Stimulated activated CD4-positive, alpha-beta T cell treated with anti-CD3 and anti-CD28 coated beads, Interleukin-12 subunit alpha, Interleukin-12 subunit beta, amount 100 ng/mL, for 48 hours (primary cell): ENCODE results near the gene GFRA1.

ENCODE experiments used
- DNase-seq, 3 donors: peaks; one replicate each; pipeline ENCODE4 v3.0.0-alpha.2; 2020; ENCODE audit warnings: low read depth in 2 of 3, low spot score in 1 of 3

GFRA1 gene, protein sequence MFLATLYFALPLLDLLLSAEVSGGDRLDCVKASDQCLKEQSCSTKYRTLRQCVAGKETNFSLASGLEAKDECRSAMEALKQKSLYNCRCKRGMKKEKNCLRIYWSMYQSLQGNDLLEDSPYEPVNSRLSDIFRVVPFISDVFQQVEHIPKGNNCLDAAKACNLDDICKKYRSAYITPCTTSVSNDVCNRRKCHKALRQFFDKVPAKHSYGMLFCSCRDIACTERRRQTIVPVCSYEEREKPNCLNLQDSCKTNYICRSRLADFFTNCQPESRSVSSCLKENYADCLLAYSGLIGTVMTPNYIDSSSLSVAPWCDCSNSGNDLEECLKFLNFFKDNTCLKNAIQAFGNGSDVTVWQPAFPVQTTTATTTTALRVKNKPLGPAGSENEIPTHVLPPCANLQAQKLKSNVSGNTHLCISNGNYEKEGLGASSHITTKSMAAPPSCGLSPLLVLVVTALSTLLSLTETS

DNA sequence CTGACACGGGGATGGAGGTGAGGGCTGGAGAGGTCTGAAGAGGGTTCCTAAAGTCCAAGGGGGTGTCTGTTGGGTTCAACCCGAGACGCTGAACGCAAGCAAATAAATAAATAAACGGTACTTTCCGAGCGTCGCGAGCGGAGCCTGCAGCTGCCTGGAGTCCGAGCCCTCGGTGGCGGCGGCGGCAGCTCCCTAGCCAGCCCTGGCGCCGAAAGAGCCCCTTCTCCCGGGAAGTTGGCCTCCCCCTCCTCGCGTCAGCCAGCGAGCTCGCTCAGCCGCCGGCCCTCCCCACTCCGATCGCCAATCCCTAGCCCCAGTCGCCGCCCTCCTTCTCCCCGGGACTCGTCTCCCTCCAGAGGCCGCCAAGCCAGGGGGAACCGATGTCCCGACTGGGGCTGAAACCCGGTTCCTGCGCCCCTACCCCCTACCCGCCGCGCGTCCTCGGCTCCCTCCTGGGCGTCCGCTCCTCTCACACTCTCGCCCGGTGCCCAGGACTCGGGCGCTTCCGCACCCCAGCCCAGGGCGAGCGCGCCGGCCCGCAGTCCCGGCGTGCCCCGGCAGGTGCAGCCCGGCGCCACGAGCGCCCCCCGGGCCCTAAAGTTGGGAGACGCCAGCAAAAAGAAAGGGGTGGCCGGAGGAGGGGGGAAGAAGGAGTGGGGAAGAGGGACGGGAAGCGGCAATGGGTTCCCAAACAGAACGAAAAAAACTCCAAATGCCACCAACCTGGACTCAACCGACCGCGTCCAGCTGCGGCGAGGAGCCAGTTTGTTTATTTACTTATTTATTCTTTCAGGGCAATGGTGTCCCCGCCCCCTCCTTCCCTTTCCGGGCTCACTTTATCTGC is at the start of gene GFRA1:
TSS of gene GFRA1 (minus strand) at position 767 of the 844 bp plus-strand sequence. CDS start 1,177 bp downstream, outside the sequence.
- no peak for DNase-seq

DNA sequence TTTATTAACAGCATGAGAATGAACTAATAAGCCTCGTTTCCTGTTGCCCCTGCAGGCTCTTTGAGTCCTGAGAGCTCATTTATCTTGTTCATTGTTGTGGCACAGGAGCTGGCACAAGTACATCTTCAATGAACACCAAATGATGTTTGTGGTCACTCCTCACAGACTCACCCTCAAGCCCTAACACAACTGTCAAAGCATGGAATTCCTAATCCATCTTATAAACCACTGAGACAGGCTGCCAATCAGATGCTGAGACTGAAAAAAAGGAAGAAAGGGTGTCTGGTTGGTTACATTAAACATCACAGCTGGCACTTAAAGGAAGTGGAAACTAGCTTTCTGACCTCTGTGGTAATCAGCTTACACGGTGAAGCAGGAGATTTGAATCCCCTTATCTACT is 43.5 kb upstream of the GFRA1 start:
- DNase-seq = no peak

DNA sequence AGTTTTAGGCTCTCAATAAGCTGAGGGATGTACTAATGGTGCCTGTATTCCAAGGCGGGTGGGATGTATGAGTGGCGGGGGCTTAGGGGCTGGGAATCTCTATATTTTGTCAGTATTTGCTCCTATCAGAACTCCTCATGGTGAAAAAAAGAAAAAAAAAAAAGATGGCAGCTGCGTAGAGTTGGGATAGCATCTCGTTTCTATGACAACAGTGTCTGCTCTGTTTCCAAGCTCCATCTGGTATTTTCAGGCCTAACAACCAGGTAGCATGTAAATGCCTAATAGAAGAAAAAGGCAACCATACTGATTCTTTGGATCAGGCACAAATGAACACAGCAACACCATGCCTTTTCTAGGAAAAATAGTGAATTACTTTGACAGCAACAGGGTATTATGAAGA is 39.5 kb upstream of the GFRA1 start:
- no peak for DNase-seq

DNA sequence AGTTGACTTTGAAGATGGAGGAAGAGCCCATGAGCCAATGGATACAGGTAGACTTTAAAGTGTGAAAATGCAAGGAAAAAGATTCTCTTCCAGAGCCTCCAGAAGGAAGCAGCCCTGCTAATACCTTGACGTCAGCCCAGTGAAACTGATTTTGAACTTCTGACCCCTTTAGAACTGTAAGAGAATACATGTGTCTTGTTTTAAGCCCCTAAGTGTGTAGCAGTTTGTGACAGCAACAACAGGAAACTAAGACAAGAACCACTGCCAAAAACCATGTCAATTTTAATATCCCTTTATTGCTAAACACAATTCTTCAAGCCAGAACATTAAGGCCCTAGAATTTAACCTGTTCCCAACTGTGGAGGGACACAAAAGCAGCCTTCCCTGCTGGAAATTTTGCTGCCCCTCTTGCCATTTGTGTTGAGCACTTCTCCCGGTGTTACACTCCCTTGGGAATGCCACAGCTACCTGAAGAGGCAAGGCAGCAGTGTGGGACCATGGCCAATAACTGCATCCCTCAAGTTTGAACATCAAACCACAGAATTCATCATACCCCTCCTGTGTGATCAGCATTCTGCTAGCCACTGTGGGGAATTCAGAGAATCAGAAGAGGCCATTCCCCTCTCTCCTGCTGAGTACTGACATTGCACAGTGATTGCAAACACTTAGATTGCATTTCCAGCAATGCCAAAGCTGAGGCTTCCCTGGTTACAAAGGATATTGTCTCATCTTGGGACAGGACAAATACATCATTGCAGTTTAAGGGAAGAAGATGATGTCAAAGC is 38.9 kb upstream of the GFRA1 start:
- DNase-seq = no peak

DNA sequence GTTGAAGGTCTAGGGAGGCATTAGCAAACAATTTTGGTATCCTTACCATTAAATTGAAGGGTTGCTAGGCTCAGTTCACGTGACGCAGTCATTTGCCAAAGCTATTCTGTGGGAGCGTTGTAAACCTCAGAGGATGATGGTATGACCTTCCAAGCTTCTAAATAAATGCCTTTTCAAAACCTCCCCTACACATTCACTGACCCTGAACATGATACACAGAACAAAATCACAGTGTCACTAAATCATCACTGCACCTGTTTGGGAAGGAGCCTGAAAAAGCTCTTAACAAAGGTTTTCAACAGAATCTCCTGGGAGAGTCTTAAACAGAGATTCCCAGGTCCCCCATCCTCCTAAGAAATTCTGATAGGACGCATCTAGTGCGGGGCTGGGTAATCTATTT is 38.0 kb upstream of the GFRA1 start:
- DNase-seq = no peak

DNA sequence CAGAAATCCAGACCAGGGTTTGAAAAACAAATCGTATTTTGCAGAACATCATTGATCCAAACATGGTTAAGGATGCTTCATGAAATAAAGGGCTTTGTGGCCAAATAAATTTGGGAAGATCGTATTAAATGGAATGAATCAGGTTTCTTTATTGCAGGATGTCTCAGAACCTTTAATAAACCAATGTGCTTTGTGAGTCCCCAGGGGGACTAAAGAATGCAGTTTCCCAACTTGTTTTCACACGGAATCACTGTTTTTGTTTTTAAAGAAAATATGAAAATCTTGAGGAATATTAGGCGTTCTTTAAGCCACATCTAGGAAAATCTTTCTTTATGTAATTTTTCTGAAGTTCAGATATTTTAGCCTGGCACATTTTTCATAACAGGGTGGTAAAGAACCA is 34.4 kb upstream of the GFRA1 start:
- DNase-seq = no peak

DNA sequence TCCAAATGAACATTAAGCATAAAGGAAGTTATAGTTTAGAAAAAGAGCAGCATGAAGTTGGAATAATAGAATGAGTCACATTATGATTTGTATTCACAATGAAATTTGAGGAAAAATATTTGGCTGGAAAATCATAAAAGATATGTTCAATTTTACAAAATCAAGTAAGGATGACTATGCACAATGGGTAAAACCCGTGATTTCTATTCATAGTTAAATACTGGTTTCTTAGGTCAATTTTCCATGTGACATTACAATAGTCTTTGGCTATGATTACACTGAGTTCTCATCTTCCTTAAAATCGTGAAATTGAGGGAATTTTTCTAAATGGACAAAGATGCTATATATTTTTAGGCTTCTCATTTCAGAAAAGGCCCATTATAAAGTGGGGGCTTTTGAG is 33.8 kb upstream of the GFRA1 start:
- DNase-seq = no peak

DNA sequence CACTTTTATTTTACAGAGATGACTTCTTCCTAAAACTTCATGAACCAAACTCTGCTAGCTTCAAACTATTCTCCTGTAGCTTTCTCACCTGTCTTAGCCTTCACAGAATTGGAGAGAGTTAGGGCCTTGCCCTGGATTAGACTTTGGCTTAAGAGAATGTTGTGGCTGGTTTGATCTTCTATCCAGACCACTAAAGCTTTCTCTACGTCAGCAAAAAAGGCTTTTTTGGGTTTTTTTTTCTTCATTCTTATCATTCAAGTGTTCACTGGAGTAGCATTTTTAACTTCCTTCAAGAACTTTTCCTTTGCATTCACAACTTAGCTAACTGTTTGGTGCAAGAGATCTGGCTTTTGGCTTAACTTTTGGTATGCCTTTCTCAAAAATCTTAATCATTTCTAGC is 31.9 kb upstream of the GFRA1 start:
- DNase-seq = no peak

DNA sequence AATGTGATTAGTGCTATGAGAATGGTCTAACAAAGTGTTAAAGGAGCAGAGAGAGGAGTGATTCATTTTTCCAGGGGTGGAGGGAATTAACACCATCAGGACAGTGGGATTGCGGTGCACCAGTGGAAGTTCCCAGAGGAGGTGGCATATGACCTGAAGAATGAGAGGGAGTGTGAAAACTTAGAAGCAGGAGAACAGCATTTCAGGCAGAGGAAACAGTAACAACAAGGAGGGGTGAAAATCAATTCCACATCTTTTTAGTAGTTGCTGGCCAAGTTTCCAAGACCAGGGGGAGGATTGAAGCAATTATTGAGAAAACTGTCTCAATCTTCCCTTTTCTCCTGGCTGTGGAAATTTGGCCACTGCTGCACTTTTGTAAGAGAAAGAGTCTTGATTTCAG is 27.5 kb upstream of the GFRA1 start:
- no peak for DNase-seq

DNA sequence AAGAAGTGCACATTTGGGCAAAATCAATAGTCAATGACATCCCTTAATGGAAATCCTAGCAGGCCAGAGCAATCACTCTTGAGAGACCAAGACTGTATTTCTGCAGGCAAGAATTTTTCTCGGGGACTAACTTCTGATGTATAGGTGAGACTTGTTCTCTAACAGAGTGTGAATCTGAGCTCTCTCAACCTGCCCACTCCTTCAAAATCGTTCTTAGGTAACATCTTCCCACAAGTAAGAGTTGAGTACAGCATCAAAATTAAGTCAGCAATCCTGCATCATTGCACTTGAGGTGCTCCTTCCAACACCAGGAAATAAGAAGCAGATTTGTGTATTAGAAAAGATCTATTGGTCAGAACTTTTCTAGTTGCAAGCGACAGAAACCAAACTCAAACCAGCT is 25.6 kb upstream of the GFRA1 start:
- no peak for DNase-seq

DNA sequence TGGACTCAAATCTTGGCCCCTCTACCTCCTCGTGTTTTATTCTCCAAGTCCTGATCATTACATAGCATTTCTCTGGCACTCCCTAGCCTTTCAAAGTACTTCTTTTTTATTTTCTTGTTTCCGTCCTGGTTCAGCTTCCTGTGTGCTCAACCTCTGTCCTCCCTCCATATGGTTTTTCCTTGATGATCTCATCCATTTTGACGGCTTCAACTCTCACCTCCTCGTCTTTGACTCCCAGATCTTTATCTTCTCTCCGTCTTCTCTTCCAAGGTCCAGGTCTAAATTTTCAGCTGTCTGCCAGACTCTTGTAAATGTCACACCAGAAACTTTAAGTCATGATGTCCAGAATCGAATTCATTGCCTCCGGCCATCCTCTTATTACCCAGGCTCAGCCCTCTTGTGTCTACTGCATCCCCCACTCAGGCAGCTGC is 23.3 kb upstream of the GFRA1 start:
- no peak for DNase-seq

DNA sequence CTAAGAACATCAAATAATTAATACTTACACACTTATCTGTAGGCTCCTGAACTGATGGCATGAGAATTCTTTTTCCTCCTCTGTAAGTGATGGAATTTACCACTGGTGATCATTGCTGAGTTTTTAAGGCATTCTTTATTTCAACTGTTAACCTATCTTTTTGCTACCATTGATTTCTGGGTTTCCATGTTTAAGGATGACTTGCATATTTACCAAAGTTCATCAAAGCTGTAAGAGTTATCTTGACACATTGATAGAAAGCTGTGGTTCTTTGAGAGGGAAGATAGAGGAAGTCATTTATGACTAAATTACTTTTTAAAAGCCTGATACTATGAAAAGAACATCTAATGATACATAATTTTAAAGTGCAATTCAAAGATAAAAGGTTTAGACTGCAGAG is 19.5 kb upstream of the GFRA1 start:
- no peak for DNase-seq

DNA sequence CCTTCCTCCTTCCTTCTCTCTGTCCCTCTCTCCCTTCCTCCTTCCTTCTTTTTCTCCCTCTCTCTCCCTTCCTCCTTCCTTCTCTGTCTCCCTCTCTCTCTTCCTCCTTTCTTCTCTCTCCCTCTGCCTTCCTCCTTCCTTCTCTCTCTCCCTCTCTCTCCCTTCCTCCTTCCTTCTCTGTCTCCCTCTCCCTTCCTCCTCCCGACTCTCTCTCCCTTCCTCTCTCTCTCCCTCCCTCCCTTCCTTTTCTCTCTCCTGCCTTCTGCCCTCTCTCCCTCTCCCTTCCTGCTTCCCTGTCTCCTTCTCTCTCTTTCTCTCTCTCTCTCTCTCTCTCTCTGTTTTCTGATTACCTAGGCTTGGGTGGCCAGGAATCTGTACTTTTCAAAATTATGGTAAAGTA is 16.6 kb upstream of the GFRA1 start:
- no peak for DNase-seq

DNA sequence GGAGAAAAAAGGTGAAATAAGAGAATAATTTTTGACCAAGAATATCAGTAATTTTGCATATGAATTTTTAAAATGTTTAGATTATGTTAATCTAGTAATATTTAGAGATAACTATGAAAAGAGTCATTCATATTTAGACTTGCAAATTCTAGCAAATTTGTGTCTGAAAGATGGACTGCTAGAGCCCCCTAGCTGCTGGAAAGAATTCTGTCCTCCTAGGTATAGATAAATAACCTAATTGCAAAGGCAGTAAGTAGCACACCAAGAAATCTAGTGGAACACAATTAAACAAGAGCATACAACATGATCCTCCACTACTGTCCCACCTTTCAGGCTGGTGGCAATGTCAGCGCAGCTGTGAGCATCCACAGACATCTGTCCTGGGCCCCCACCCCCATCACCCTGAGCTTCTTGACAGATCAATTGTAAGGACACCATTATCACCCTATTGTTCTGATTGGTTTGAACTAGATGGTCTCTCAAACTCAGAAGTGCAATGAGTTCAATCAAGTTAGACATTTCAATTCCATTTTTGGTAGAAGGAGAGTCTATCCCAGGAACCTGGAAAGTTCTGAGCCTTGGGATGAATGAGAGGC is 15.0 kb upstream of the GFRA1 start:
- peak in 1 of 3 donors; percentile 9 for DNase-seq

DNA sequence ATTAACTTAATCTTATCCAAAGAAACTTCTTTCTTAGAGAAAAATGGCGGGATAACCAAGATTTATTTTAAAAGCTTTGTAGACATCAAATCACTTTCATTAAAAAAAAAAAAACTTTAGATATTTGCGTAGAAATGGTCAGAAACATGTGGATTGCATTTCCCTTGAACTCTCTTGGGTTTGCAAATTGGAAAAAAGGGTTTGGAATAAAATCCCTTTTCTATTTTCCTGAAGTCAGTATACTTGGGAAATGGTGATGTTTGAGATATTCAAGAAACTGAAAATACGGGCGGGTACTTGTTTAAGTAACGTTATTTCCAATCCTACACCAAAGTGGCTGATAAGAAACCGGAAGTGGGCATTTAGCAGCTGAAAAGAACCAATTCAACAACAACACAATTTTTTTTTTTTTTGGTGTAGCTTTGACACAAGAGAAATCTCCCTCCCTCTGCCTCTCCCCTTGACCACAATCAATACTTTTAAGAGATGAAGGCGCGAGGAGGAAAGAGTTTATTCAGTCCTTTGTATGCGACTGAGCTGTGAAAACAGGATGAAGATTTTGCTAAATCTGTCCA is 13.7 kb upstream of the GFRA1 start:
- DNase-seq = no peak

DNA sequence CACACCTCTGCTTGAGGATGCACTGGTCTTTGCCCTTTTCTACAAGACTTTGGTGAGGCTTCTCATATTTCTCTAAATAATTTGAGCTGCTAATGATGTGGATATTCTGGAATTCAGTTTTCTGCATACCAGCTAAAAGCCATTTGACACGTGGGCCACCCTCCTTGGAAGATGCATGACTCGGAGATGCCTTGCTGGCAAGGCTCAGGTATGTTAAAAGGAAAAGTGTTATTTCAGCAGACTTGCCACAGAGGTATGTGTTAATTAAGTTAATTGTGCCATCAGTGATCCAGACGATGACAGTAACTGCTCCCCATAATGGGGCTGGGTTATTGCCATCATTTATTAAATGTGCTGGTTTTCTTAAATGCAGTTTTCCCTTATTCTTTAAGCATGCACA is 8.8 kb upstream of the GFRA1 start:
- no peak for DNase-seq

DNA sequence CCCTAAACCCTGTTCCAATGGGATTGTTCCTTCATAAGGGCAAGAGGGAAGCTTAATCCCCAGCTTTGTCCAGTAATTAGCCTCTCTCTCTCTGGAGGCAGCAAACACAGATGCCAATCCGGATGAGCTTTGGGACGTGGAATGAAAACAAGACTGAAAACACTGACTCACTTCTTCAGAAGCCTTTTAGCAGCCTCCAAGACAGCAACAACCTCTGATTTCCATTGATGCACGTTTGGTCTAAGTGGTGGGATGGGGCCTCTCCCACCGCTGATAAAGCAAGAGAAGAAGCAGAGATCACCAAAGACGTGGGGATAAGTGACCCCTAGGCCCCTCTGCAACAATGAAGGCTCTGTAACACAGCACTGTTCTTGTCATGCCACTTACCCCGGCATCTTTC is 5.8 kb upstream of the GFRA1 start:
- DNase-seq = no peak

DNA sequence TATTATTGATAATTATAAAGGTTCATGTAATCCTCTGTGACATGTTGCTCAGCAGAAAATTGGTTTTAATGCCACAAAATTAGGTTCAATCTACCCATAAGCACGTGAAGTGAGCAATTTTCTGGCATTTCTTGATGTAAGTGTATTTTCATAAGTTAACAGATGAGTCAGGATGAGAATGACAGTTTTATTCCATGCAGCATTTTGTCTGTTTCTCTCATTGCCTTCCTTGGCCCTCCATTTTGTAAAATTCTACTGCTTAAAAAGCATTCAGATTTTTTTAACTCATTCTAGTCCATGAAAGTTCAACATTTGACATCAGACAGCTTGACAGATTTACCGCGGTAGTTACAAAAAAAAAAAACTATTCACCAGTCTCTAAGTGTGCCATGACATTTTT is 4.0 kb upstream of the GFRA1 start:
- DNase-seq = no peak

DNA sequence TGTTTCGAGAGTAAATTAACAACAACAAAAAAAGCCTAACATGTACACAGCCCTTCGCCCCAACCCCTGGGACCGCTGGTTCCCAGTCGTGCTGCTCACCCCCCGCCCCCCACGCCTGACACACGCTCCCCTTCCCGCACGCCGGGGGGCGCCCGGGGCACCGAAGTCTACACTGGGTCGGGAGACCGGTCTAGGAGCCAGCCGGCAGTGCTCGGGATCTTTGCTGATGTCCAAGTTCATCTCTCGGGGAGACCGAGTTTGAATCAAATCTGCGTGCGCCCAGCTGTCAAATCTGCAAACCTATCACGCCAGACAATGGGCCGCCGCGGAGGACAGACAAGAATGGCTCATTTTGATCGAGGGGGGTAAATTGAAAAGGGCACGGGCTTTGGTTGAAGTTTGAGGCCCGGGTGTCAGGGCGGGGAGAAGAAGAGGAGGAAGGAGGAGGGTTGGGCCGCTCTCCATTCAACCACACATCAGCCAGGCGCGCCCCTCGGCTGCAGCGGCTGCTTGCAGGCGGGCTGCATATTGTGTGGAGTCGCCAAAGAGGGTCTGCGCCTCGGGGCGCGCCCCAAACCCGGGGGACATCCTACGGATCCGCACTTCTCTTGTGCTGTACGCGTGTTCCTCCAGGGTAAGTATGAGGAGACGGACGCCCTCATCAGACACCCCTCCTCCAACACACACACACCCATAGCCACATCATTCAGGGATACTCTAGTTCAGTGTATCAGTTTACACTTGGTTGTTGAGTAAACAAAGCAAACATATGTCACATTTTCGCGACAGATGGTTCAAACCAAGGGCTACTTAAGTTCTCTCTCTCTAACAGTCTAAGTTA is 1.3 kb upstream of the GFRA1 start:
- no peak for DNase-seq
